Urothelium cell line (cell line): ENCODE measurements around the gene SPOCK2.
A peak's percentile ranks its signal among the peaks of the same experiment; 100 is the strongest.
"Not testable (repeated sequence)": the region's sequence is repeated elsewhere in the genome, so short reads cannot be mapped to it uniquely, and the experiment has no call there.

ENCODE experiments used
- DNase-seq: peaks from one replicate; pipeline ENCODE4 v3.0.0; 2011; ENCODE audit warnings: low spot score, mixed read lengths
- FAIRE-seq: peaks from 2 replicates; lab custom pipeline; 2011; peaks lifted over from hg19 to GRCh38; lab: Jason Lieb, UNC

SPOCK2 gene

GRCh38 chr10:72087969-72088888, at the start of gene SPOCK2:
Gene SPOCK2 (minus strand): TSS chr10:72088551. CDS start chr10:72088328, 223 bp downstream.
- no peak for FAIRE-seq
- DNase-seq: no peak

- FAIRE-seq (no peak), DNase-seq (no peak)
Observed at GRCh38 chr10:72137583-72137982, 49.2 kb upstream of the SPOCK2 start.

GRCh38 chr10:72136225-72136624, 47.9 kb upstream of the SPOCK2 start:
- not testable (repeated sequence) for DNase-seq, FAIRE-seq

DNA sequence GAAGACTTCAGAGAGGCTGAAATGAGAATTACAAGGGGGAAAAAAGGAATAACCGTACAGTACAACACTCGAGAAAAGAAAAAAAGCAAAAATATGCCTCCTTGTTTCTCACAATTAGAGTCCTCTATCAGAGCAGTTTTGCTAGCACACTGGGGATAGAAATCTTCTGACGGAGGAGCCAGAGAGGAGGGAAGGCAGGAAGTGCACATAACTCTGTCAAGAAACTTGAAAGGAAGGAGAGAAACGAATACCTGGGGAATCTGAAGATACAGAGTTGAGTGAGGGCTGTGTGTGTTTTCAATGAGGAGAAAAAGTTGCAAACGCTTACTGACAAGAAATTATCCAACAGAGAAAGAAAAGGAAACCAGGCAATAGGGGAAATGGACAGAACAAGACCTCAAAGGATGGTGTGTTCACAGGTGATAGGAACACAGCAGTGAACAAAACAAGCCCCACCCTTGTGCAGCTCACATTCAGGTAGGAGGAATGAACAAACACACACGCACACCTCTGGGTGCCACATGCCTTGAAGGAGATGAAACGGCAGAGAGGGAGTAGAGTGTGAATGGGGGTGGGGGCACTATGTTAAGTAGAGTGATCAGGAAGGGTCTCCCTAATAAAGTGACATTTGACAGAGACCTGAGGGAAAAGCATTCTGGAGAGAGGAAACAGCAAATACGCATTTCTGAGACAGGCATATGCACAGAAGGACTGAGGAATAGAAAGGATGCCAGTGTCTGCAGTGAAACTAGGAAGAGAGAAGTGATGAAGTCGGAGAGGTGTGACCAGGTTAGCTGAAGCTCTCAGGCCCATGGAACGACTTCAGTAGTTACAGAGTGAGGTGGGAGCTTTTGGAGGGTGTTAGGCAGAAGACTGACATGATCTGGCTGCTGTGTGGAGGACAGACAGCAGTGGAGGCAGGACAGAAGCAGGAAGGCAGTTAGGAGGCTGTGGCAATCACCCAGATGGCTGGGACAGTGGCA, 46.7 kb upstream of the SPOCK2 start:
- FAIRE-seq: no peak
- DNase-seq: no peak

GRCh38 chr10:72133517-72133916, 45.2 kb upstream of the SPOCK2 start:
- FAIRE-seq (no peak), DNase-seq (no peak)

GRCh38 chr10:72132854-72133253, 44.5 kb upstream of the SPOCK2 start:
- FAIRE-seq: no peak

GRCh38 chr10:72127571-72127970, 39.2 kb upstream of the SPOCK2 start:
- FAIRE-seq (peak; percentile 52), DNase-seq (no peak)

More at GRCh38 chr10:72132854-72133253, 44.5 kb upstream of the SPOCK2 start:
- DNase-seq: no peak

GRCh38 chr10:72126872-72127232, 38.5 kb upstream of the SPOCK2 start:
- DNase-seq (no peak), FAIRE-seq (no peak)

GRCh38 chr10:72126184-72126871, 38.0 kb upstream of the SPOCK2 start:
- no peak for FAIRE-seq

GRCh38 chr10:72124989-72125388, 36.6 kb upstream of the SPOCK2 start:
- DNase-seq (no peak), FAIRE-seq (no peak)

More at GRCh38 chr10:72126184-72126871, 38.0 kb upstream of the SPOCK2 start:
- no peak for DNase-seq

GRCh38 chr10:72124381-72124780, 36.0 kb upstream of the SPOCK2 start:
- no peak for FAIRE-seq
- no peak for DNase-seq

GRCh38 chr10:72123616-72124015, 35.3 kb upstream of the SPOCK2 start:
- DNase-seq: no peak
- no peak for FAIRE-seq

DNA sequence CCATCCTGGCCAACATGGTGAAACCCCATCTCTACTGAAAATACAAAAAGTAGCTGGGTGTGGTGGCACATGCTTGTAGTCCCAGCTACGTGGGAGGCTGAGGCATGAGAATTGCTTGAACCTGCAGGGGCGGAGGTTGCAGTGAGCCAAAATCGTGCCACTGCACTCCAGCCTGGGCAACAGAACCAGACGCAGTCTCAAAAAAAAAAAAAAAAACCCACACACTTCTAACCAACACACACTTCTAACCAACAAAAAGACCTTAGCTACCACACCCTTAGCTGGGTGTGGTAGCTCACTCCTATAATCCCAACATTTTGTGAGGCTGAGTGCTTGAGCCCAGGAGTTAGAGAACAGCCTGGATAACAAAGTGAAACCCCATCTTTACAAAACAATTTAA, 33.9 kb upstream of the SPOCK2 start:
- no peak for DNase-seq
- no peak for FAIRE-seq

DNA sequence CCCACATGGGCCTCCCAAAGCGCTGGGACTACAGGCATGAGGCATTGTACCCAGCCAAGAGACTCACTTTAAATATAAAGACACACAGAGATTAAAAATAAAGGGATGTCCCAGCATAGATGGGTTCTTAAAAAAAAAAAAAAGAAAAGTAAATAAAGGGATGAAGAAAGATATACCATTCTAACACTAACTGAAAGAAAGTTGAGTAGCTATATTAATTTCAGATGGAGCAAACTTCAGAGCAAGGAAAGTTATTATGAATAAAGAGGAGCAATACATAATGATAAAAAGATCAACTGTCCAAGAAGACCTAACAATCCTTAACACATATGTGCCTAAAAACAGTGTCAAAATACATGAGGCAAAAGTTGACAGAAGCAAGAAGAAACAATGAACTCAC, 33.0 kb upstream of the SPOCK2 start:
- DNase-seq (no peak), FAIRE-seq (no peak)

GRCh38 chr10:72116372-72116771, 28.0 kb upstream of the SPOCK2 start:
- no peak for DNase-seq
- FAIRE-seq: no peak

DNA sequence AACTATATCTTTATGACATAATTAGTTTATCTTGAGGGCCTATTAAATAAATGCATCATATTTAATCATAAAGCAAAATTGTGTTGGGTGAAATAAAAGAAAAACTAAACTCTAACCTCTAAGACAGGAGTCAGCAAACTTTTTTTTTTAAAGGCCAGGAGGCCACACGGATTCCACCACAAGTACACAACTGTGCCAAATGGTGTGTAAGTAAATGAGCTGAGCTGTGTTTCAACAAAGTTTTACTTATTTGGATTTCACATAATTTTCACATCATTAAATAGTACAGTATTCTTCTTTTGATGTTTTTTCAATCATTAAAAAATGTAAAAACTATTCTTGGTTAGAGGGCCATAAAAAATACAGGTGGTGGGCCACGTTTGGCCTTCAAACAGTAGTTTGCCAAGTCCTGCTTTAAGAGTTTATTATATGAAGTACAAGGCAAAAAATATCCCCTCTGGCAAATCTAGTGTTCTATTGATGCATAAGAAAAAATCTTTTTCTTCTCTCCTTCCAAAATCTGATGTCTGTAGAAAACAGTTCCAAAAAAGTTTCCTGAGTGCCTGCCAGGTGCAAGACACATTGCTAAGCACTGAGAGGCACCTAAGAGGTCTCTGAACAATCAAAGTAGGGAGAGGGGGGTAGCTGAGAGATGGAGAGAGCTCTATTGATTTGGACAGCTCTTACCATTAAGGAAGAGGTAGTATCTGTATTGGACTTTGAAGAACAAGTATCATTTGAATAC, 26.5 kb upstream of the SPOCK2 start:
- DNase-seq: no peak
- no peak for FAIRE-seq

DNA sequence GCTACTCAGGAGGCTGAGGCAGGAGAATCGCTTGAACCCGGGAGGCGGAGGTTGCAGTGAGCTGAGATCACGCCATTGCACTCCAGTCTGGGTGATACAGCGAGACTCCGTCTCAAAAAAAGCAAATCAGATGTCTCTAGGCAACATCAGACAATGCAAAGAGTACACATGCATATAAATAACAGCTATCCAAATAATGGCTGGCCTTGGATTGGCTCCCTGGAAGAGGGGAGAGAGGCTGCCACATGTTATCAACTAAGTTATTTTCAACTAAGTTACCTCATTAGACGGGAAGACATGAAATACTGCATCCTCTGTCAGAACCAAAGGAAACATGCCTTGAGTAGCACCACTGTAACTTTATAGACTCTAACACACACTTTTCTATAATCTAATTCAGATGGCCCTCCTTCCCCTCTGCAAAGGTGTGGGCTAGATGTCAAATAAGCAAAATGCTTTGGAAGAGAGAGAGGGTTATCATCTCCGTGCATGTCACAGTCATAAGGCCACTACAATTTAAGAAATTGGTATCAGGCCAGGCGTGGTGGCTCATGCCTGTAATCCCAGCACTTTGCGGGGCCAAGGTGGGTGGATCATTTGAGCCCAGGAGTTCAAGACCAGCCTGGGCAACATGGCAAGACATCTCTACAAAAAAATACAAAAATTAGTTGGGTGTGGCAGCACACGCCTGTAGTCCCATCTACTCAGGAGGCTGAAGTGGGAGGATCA, 22.5 kb upstream of the SPOCK2 start:
- FAIRE-seq (no peak), DNase-seq (no peak)

- FAIRE-seq (no peak), DNase-seq (no peak)
Observed at GRCh38 chr10:72109636-72110157, 21.3 kb upstream of the SPOCK2 start.
